GM19324 (cell line): ENCODE data around the gene MYO1E.

Source experiments
- ATAC-seq: cut with Tn5 transposase; IDR thresholded peaks from one replicate; pipeline ENCODE4 v1.9.1; 2021; ENCODE audit warnings: mild to moderate bottlenecking, moderate library complexity; ENCODE audit not compliant: unreplicated experiment, low FRiP score

The MYO1E gene

DNA sequence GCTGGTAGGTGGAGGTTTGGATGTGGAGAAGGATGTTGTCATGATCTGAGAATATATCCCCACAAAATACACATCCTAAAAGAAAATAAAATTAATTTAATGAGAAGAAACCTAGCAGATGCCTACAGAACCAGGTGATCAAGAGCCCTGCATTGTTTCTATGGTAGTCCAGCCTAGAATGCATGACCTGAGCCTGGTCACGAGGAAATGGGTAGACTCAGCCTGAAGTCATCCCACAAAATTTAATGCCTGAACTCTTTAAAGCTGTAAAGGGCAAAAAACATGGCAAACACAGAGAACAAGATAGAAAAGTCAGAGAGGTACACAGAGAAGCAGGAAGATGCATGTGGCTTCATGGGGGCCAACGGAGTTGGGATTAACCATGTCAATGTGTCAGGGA, 130.0 kb downstream of the MYO1E start:
- ATAC-seq = no peak

DNA sequence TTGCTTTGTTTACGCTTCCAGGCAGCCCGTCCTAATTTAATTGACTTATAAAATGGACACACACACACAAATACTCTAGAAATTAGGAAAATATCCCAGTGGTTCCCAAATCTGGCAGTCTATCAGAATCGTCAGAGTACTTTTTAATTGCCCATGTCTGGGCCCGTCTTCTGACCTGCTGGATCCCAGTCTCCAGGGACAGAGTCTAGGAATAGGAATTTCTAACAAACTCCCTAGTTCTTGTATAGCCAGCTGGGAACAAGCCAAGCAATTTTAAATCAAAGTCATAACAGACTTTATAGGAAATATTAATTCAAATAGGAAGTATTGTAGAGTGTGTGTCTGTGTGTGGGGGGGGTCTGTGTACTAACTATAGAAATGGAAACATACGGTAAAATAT, 132.6 kb downstream of the MYO1E start:
- no peak for ATAC-seq

DNA sequence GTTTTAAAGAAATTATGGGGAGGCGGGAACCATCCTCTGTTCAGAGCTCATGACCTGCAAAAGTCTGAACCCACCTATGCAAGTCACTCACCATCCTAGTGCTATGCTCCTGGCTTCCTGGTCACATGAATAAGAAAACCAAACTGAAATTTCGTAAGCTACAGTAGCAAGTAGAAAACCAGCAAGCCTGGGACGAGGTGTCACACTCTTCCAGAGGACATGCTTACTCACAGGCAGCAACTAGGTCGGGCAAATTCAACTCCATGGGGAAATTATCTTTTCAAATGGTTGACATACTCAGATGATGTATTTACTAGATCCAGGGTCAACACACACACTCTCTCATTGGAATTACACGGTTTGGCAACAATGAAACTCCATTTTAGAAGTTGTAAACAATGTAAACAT, 134.7 kb downstream of the MYO1E start:
- peak; percentile 53 for ATAC-seq

DNA sequence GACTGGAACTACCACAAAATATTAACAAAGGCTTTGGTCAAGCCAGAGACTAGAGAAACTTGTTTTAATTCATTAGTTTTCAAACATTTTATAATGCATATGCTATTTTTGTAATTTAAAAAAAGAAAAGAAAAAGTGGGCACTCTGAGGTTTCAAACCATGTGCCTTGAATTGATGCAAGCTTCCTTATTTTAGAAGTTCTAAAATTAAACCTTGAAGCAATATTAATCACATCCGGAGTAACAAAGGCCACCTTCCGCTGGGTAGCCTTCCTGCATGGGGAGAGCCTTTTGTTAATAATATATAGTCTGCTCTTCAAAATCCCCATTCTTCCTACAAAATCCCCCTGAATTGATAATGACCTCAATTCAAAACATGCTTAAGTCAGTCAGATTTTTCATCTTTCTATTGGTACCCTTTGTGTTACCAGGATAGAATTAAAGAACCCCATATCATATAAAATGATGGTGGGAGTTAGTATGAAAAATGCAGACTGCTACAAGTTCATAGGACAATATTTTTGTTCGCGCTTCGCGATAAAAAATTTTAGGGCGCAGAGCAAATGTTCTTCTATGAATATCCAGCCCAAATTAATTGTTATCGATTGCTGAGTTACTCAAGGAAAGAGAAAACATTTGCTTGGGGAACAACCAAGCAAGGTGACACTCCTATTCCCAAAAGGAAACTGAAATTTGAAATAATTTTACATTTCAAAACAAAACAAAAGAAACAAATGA, 135.4 kb downstream of the MYO1E start:
- ATAC-seq = peak; percentile 44

DNA sequence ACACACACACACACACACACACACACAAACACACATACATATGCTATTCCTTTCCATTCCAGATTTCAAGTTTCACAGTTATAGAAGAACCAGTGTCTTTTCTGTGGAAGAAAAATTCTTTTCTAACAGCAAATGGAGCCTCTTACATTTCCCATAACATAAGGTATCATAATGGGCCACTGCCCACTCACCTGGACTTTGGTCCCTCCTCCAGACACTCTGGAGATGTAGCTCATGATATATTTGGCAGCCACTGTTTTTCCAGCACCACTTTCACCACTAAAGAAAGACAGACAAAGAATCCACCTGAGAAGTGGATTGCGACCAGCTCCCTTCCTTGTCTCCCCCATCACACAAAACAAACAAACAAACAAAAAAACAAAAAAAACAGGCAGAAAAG, 136.3 kb downstream of the MYO1E start:
- no peak for ATAC-seq

DNA sequence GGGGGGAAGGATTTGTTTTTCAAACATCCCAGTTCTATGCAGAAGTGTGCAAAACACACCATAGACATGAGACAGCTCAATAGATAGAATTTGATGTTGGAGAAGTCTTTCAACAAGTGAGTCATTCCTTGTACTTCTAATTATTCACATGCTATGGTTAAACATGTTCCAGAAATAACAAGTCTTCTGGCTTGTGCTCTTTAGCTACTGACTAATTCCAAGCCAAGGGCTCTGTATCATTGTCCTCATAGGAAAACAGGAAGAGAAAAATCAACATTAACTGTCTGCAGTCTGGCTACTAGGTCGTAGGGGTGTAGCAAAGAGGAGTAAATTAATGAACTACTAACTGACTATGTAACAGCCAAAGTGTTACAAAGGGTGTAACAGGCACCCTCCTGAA, 140.2 kb downstream of the MYO1E start:
- ATAC-seq = no peak

DNA sequence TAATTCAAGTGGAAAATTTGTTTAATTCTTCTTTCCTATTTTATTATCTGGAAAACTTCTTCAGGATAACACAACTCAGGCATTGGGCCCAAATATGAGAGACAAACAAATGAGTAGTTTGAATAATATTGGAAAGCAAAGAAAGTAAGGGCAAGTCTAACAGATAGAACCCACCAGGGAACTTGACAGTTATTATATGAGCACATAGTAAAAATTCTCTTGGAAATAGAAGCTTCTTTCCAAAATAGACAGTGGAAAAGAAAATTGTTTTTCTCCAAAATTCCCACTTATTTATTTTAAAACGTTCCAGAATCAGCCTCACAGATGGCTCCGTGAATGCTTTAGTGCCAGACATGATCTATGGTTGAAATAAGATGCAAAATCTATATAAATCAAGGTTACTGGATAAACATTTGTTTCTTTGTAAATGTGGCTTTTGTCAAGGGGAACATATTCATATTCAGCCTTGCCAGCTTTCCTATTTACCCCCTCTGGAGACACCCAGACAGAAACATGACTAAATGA, 142.1 kb downstream of the MYO1E start:
- no peak for ATAC-seq

DNA sequence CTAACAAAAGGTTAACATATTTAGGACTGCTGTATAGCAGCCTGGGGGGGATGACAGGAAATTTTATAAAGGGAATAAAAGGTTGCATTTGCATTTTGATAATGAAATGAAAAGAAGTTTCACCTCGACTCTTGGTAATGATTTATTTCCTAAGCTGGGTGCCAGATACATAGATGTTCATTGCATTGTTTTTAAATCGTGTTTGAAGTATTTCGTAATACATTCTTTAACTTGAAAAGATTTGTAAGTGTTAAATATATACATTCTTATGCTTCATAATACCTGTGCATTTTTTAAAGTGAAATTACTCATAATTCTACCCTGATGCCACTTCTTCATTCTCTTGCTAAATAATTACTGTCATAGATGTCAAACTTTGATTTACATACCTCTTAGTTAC, 143.2 kb downstream of the MYO1E start:
- no peak for ATAC-seq

DNA sequence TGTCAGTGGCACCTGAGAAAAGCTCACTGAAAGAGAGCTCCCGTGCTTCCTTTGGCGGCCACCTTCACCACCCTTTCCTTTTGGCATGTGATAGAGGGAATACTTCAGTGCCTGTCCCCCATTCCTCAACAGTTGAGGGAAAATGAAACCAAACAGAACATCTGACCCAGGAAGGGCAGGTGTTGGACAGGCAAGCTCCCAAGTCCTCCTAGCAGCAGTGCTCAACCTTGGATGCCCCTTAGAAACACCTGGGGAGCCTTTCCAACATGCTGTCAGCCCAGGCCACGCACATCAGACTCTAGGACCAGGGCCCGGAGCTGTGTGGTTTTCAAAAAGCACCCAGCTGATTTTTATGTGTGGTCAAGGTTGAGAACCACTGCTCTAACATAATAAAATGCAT, 143.7 kb downstream of the MYO1E start:
- no peak for ATAC-seq

DNA sequence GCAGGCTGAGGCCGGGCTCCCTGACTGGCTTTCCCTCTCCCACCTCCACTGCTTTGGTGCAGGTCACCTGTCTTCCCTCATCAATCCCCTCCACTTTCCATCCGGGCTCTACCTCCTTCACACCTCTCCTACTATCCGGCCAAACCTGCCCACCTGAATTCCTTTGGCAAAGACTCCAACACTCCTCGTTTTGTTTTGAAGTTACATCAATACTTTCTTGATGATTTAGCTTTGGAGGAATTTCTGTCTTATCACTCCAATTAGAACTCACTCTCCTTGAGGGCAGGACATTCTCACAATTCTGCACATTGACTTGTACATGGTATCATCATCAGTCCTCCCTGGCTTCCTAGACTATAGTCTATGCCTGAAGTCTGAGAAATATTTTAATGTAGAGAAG, 145.7 kb downstream of the MYO1E start:
- no peak for ATAC-seq

DNA sequence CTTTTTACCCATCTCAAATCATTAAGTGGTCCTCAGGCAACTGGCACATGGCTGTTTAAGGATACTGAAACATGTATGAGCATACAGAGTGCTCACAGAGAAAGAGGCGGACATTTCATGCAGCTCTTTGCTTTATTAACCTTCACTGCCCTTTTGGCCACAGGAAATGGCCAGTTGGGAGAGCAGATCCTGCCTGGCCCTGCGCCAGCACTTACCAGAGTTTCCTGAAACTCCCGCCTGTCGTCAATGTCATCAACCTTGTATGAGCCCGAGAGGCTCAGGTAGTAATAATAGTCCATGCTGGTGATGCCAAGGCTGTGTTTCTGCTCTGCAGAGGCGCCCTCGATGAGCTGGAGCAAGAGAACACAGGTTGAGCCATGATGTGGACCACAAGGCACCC, 148.2 kb downstream of the MYO1E start:
- ATAC-seq = no peak

DNA sequence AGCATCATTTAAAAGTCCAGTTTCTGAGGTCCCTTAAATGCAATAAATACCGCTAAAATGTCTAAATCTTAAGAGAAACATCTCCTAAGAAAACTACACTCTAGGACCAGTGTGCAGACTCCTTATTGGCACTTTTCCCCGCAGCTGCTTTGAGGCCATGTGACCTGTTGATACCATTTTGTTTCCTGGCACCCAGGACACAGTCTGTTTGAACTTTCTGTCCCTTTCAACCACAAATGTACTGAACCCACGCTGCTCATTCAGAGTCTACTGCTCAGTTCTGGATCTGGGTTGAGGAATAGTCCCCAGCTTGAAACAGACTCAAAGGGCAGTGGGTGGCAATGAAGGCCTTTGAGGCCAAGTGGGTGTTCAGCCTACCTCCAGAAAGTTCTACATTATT, 148.9 kb downstream of the MYO1E start:
- ATAC-seq = no peak

DNA sequence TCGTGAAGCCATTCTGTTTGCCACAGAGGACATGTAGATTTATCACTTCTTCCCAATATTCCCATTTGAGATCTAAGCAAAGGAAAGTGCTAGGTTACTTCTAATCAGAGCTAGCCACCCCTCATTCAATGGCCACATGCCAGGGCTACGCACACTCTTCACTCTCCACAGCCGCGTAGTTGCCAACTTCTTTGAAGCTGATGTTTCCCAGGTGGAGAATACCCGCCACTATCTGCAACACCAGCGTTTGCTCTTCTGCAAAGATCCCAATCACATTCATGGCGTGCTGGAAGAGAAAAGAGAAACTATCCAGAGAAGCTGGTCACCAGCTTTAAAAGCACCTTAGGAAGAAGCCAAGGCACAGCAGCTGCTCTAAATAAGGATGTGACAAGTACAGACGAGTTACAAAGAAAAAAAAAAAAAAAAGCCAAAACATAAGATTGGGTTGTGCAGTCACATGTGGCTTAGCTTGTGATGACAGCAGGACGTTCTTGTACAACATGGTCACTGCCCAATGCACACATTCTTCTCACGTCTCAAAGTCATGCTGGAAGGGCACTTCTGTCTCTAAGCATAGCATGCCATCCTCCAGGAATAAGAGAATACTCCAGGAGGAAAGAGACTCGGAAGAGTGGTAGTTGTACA, 149.6 kb downstream of the MYO1E start:
- no peak for ATAC-seq

DNA sequence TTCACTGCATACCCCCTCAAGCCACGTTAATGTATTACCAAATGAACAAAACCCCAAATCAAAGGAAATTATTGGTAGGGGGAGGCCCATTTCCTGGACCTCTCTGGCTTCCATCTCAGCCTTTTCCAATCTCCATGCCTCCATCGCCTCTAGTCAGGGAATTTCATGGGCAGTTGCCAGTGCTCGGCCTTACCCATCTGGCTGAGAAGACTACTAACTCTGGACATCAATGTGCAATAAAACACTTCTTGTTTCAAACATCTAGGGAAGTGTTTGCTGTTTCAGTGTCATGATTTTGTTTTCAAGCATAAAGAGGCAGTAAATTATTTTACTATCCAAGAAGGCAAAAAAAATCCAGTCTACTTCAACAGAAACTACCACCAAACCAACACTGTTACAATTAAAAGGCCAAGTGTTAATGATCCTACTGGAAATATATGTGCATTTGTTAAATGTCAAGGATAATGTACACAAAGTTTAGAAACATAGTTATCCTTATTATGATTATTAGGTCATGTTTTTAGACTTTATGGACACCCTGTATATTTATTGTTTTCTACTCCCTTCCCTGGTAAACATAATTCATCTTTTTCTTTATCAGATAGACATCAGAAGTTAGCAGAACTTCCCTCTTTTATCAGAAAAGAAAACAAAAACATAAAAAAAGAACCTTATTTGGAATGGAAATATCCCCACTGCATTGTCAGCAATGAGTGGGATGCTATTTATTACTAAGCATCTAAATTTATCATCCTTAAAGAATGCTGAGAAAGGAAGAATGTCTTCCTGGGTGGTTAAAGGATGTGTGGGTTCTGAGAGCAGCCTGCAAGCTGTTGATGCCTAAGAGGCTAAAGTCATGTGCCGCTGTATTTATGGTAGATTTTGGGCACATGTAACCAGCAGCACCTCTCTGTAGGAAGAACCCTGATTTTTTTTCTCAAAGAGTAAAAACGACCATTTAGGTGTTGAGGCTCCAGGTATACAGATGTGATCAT, 150.9 kb downstream of the MYO1E start:
- ATAC-seq = no peak

DNA sequence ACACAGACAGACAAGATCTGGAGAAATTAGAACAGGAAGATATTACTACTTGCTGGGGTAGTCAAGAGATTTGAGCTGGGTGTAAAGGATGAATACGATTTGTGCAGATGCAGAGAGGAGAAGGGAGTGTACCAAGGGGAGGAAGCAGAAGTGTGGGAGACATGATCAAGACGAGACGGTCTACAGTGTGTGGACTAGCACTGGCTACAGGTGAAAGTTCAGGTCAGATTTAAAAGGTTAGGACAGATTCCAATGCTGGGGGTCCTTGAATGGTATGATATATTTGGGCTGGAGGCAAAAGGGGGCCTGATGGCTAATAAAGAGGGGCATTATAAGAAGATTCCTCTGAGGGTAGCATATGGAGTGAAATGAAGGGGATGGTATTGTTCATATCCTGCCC, 154.0 kb downstream of the MYO1E start:
- ATAC-seq = no peak

DNA sequence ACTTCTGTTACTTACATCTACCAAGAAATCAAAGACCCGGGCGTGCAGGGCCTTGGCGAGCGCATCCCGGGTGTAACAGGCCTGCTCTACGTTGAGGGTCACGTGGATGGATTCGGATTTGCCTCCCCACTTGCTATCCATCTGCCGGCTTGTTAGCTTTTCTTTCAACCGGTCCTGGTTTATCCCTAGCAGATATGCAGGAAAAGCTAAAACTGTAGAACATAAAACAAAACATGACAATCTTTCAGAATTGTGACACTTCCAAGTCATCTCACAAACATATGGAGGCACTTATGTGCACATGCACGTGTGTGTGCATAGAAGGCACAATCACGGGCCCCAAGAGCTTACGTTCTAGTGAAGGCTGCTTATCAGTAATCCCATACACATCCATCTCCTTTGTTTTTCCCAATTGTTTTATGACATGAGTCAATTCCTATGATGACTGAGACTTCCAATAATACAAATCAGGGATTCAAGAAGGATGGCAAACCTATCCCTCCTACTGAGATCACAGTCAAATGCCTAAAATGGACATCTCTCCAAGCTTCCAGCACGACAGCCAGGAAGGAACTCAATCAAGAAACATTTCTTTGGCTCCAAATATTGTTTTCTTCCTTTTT, 154.7 kb downstream of the MYO1E start:
- ATAC-seq = no peak

DNA sequence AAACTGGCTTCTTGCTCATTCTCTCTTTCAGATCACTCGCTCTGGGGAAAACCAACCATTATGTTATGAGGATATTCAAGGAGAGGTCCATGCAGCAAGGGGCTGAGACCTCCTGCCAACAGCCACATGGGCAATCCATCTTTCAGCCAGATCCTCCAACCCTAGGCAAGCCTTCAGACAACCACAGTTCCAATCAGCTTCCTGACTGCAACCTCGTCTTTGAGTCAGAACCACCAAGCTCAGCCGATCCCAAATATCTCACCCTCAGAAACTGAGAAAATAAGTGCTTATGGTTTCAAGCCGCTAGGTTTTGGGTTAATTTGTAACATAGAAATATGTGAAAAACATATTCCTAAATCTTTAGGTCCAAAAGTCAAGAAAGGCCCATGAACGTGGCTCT, 155.8 kb downstream of the MYO1E start:
- ATAC-seq = no peak

DNA sequence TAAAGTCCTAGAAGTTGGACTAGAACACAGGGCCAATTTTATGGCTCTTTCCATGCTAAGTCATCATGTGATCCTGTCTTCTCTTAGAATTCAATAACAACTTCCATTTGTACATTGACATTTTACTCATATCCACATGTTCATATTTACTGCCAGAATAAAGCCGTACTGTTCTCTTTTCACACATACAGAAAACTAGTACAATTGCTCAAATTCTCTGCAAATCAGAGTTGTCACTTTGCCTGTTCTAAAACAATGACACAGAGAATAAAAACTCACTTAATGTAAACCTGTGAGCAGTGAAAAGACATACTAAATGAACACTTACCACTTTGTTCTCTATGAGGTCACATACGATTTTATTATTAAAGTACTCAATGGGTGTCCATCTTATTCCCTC, 162.5 kb downstream of the MYO1E start:
- ATAC-seq = no peak

DNA sequence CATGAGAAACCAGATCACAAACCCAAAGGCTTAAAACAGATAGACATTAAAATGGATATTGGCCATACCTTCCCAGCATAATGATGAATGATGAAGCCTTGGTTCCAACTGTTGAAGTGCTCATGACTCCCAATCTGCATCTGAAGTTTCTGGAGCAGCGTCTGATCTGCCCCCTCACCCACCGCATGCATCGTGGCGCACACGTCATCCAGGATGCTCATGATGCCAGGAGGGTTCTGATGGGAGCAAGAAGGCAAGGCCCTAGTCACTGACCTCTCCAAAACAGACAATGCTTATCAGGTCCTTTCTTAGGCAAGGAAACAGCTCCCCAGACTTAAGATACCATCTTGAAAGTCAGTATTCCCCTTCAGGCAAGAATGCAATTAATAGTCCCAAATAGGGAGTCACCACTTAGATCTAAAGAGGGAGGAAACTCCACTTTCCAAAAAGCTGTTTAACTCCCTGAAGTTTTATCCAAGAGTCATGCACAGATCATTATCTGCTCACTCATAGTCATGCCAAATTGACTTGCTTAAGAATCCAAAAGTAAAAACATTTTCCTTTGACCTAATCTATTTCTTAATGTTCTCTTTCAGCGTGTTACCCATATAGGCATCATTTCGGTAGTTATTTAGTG, 163.9 kb downstream of the MYO1E start:
- no peak for ATAC-seq

DNA sequence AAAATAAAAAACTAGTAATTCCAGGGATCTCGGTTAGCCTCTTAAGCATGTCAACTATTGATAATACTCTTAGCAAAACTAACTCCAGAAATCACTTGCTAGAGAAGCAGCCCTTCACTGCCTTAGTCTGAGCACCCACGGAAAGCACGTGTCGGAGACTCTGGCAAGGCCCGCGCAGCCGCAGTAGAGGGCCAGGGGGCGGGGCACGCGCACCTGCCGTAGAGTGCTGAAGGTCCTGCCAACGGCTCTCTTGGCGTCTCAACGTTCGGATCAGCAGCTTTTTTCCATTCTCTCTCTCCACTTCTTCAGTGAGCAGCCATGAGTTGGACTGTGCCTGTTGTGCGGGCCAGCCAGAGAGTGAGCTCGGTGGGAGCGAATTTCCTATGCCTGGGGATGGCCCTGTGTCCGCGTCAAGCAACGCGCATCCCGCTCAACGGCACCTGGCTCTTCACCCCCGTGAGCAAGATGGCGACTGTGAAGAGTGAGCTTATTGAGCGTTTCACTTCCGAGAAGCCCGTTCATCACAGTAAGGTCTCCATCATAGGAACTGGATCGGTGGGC, 166.0 kb downstream of the MYO1E start, which contains the start of gene LDHAL6B:
LDHAL6B (plus strand) TSS at position 221 of the 561 bp plus-strand sequence; CDS start at position 319, 98 bp downstream.
- no peak for ATAC-seq
